Tibial nerve (tissue), 4 donors: ENCODE data around the gene GBP7. TPM values are rescaled to one million over a fixed set of nuclear protein-coding genes. Genes with fewer than 3 reads are reported as not detected.

ENCODE experiments used
- DNase-seq, 2 donors: peaks; one replicate each; pipeline ENCODE4 v3.0.0-alpha.2; 2019; ENCODE audit warnings: low spot score in 2 of 2
- H3K27ac ChIP-seq, 4 donors: fragments of 200-600 bp; sonication (generic) in 3 of 4; one replicate each; pipeline ENCODE4 v1.5.1; 2017 to 2019; ENCODE audit warnings: mild to moderate bottlenecking in 1 of 4
- H3K27me3 ChIP-seq, 2 donors: fragments of 200-600 bp; sonication (generic) in 1 of 2; one replicate each; pipeline versions ENCODE4 v1.5.1 to v1.6.0; 2017 to 2019
- H3K36me3 ChIP-seq, 3 donors: fragments of 200-600 bp; sonication (generic); one replicate each; pipeline ENCODE4 v1.5.1; 2018 to 2019
- H3K4me1 ChIP-seq, 4 donors: fragments of 200-600 bp; sonication (generic) in 3 of 4; one replicate each; pipeline ENCODE4 v1.5.1; 2017 to 2019
- H3K4me3 ChIP-seq, 4 donors: fragments of 200-600 bp; sonication (generic) in 3 of 4; one replicate each; pipeline ENCODE4 v1.5.1; 2017 to 2019; ENCODE audit warnings: mild to moderate bottlenecking in 1 of 4, moderate library complexity in 1 of 4
- H3K9me3 ChIP-seq, 4 donors: fragments of 200-600 bp; sonication (generic) in 3 of 4; one replicate each; pipeline ENCODE4 v1.5.1; 2017 to 2019
- CTCF ChIP-seq, 5 experiments: fragments of 200-600 bp in 3 of 5; fragments of 450-650 bp in 2 of 5; sonication (generic) in 3 of 5; IDR thresholded peaks; one replicate each; pipeline ENCODE4 v1.5.1; 2016 to 2019; ENCODE audit warnings: antibody characterized with exemption in 5 of 5, mild to moderate bottlenecking in 3 of 5, moderate library complexity in 2 of 5
- EP300 ChIP-seq, 2 donors: sonication (generic); formaldehyde crosslinking; IDR thresholded peaks; one replicate each; pipeline ENCODE4 v1.6.1; 2017; ENCODE audit warnings: antibody characterized with exemption in 2 of 2, mild to moderate bottlenecking in 1 of 2
- POLR2A ChIP-seq, 2 donors: fragments of 450-650 bp; IDR thresholded peaks; one replicate each; pipeline ENCODE4 v1.6.1; 2017; ENCODE audit warnings: antibody characterized with exemption in 2 of 2, mild to moderate bottlenecking in 2 of 2, moderate library complexity in 2 of 2
- WGBS, 2 donors: methylation state at CpG; one replicate each; pipeline ENCODE4 v1.1.5; 2018; 5-methylcytosine and 5-hydroxymethylcytosine counted together
- total RNA-seq, 4 donors: library from RNA; depleted of rRNA; stranded (reverse); fragments of >200 nt; gene quantifications; one replicate each; pipeline ENCODE4 v1.1.0, GENCODE V29; 2016

Gene GBP7
- total RNA-seq, 4 donors from 2014 or later = not detected

DNA sequence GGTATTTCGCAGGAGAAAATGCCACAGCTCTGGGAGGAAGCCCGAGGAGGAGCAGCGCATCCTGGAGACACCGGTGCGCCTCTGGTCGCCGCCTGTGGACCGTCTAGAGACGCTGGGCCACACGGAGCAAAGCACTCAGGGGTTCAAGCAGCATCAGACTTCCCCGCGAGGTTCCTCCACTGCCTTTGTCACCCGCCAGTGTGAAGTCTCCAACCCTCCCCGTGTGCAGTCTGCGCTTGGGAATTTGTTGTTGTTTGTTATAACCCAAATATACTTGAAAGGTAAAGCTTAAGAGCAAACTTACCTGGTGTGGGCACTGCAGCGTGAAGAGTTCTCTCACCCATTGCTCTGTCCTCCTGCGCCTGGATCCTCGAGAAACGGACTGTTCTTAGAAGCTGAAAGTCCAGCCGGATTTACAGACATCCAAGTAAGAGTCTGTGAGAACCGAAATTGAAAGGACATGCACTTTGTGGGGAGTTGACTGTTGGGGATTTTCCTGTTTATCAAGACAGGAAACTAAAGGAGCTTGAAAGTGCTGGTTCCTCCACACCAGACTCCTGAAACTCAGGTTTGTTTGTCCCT, 22.8 kb upstream of the GBP7 start, which contains the start of gene GBP4:
Gene GBP4 (minus strand): TSS at position 452 of the 582 bp plus-strand sequence. CDS start 108 bp downstream, at position 344.
- Histone ChIP-seq H3K4me3 (peak within 1 kb of the TSS; percentile 27 to 64 (median 46)), H3K4me1 (peaks cover 0 to 47% (median 5%) of the 10 kb centered on the region in 4 donors), H3K36me3 (peaks cover 0 to 6% (median 0%) of the 10 kb centered on the region in 3 donors), H3K27me3 (no peaks in the 10 kb centered on the region), H3K9me3 (no peaks in the 10 kb centered on the region), H3K27ac (peak within 1 kb of the TSS; percentile 24 to 88 (median 71))
- DNase-seq = peak in 1 of 2 donors; percentile 44
- 30 to 44% methylated on average over 21 of the region's 21 CpGs for WGBS, 2 donors
- TF ChIP-seq POLR2A (IDR thresholded peaks at IDR 0.05) (no peak), CTCF (IDR thresholded peaks at IDR 0.05) (no peak), EP300 (IDR thresholded peaks at IDR 0.05) (peak in 1 of 2 donors; percentile 72)

- TF ChIP-seq POLR2A (IDR thresholded peaks at IDR 0.05) (no peak), CTCF (IDR thresholded peaks at IDR 0.05) (no peak), EP300 (IDR thresholded peaks at IDR 0.05) (no peak)
- H3K27me3 ChIP-seq = no peaks in the 10 kb centered on the region
- peak overlapping the region; percentile 27 to 64 (median 46) for H3K4me3 ChIP-seq
- no peaks in the 10 kb centered on the region for H3K9me3 ChIP-seq
- H3K4me1 ChIP-seq = peaks cover 0 to 47% (median 5%) of the 10 kb centered on the region in 4 donors
- no peak for DNase-seq
- H3K36me3 ChIP-seq = peaks cover 0 to 7% (median 0%) of the 10 kb centered on the region in 3 donors
- WGBS, 2 donors = 24 to 59% methylated on average over 8 of the region's 8 CpGs
- peak overlapping the region; percentile 24 to 88 (median 66) for H3K27ac ChIP-seq
These were observed 22.3 kb upstream of the GBP7 start for GRCh38 chr1:89198081-89198480.

- H3K9me3 ChIP-seq = no peaks in the 10 kb centered on the region
- peaks cover 0 to 7% (median 0%) of the 10 kb centered on the region in 3 donors for H3K36me3 ChIP-seq
- no peaks in the 10 kb centered on the region for H3K27me3 ChIP-seq
- no peak overlapping the region for H3K4me3 ChIP-seq
- no peak overlapping the region for H3K27ac ChIP-seq
- DNase-seq = no peak
- WGBS, 2 donors = 69 to 74% methylated on average over 3 of the region's 3 CpGs
- TF ChIP-seq CTCF (IDR thresholded peaks at IDR 0.05) (no peak), EP300 (IDR thresholded peaks at IDR 0.05) (no peak), POLR2A (IDR thresholded peaks at IDR 0.05) (no peak)
- H3K4me1 ChIP-seq = peaks cover 0 to 37% (median 3%) of the 10 kb centered on the region in 4 donors
These were observed 19.7 kb upstream of the GBP7 start for GRCh38 chr1:89195476-89195875.

GRCh38 chr1:89191314-89191713, 15.5 kb upstream of the GBP7 start:
- DNase-seq = no peak
- Histone ChIP-seq H3K4me3 (no peak overlapping the region), H3K27me3 (no peaks in the 10 kb centered on the region), H3K4me1 (peaks cover 0 to 18% (median 0%) of the 10 kb centered on the region in 4 donors), H3K9me3 (no peaks in the 10 kb centered on the region), H3K27ac (peak overlapping the region in 1 of 4 donors; percentile 26), H3K36me3 (peaks cover 0 to 35% (median 4%) of the 10 kb centered on the region in 3 donors)
- no peak for TF ChIP-seq EP300 (IDR thresholded peaks at IDR 0.05)
- WGBS, 2 donors = 55 to 60% methylated on average over 5 of the region's 5 CpGs

- Histone ChIP-seq H3K27me3 (no peaks in the 10 kb centered on the region), H3K4me3 (no peak overlapping the region), H3K9me3 (no peaks in the 10 kb centered on the region), H3K36me3 (peaks cover 0 to 48% (median 9%) of the 10 kb centered on the region in 3 donors), H3K27ac (no peak overlapping the region), H3K4me1 (peaks cover 0 to 5% (median 0%) of the 10 kb centered on the region in 4 donors)
- no peak for DNase-seq
- TF ChIP-seq POLR2A (IDR thresholded peaks at IDR 0.05) = no peak
- TF ChIP-seq EP300 (IDR thresholded peaks at IDR 0.05) = no peak
- TF ChIP-seq CTCF (IDR thresholded peaks at IDR 0.05) = no peak
- 87 to 89% methylated on average over 4 of the region's 4 CpGs for WGBS, 2 donors
These were observed 14.2 kb upstream of the GBP7 start for GRCh38 chr1:89190017-89190416.
